Mammary epithelial cell (primary cell): ENCODE results near the gene SRXN1.

Experiments used
- CTCF ChIP-seq, 2 donors: IDR thresholded peaks in 1 of 2; conservative IDR thresholded peaks in 1 of 2; 2 replicates each; pipeline ENCODE4 v1.5.1; 2011 to 2012; ENCODE audit warnings: inconsistent platforms in 2 of 2, low read length in 2 of 2, mild to moderate bottlenecking in 2 of 2, control low read depth in 1 of 2, low read depth in 1 of 2; ENCODE audit not compliant: insufficient read depth in 1 of 2; ENCODE audit errors: extremely low read depth in 1 of 2
- EZH2 ChIP-seq: IDR thresholded peaks from 2 replicates; pipeline ENCODE4 v1.6.1; 2012; ENCODE audit warnings: low read length, inconsistent platforms, borderline replicate concordance

GRCh38 chr20:631101-631500, 21.9 kb downstream of the SRXN1 start:
- TF ChIP-seq CTCF (conservative IDR thresholded peaks at IDR 0.05 in 1 of 2, IDR thresholded peaks at IDR 0.05 in 1 of 2; ENCODE audit: extremely low read depth in 1 of 2, insufficient read depth in 1 of 2, low read depth in 1 of 2, low read length in 2 of 2), result no peak
- no peak for TF ChIP-seq EZH2
